Smooth muscle cell (in vitro differentiated cells): ENCODE measurements around the gene GPC1. TPM values are rescaled to one million over a fixed set of nuclear protein-coding genes. Genes with fewer than 3 reads are reported as not detected.

Source experiments
- DNase-seq: peaks from one replicate; lab custom pipeline; 2025; ENCODE audit not compliant: unreplicated experiment; lab: John Stamatoyannopoulos, UW
- H2AFZ ChIP-seq: fragments of 200-600 bp; sonication (generic); 2 replicates; pipeline ENCODE4 v1.6.0; 2016; ENCODE audit warnings: antibody characterized with exemption, low read depth, mild to moderate bottlenecking
- H3F3A ChIP-seq: fragments of 200-600 bp; sonication (generic); 2 replicates; pipeline ENCODE4 v1.6.0; 2017; ENCODE audit warnings: antibody characterized with exemption, low read depth
- H3K27ac ChIP-seq: fragments of 200-600 bp; sonication (generic); 2 replicates; pipeline ENCODE4 v1.5.1; 2016; ENCODE audit warnings: low read depth, mild to moderate bottlenecking
- H3K27me3 ChIP-seq: fragments of 200-600 bp; sonication (generic); 2 replicates; pipeline ENCODE4 v1.6.1; 2016; ENCODE audit warnings: low read depth, mild to moderate bottlenecking
- H3K36me3 ChIP-seq: fragments of 200-600 bp; sonication (generic); 2 replicates; pipeline ENCODE4 v1.5.1; 2016; ENCODE audit warnings: low read depth
- H3K4me1 ChIP-seq: fragments of 200-600 bp; sonication (generic); 2 replicates; pipeline ENCODE4 v1.5.1; 2016; ENCODE audit warnings: low read depth
- H3K4me2 ChIP-seq: fragments of 200-600 bp; sonication (generic); 2 replicates; pipeline ENCODE4 v1.6.0; 2016; ENCODE audit warnings: mild to moderate bottlenecking
- H3K4me3 ChIP-seq: fragments of 200-600 bp; sonication (generic); 2 replicates; pipeline ENCODE4 v1.5.1; 2016; ENCODE audit warnings: mild to moderate bottlenecking
- H3K79me2 ChIP-seq: fragments of 200-600 bp; sonication (generic); 2 replicates; pipeline ENCODE4 v1.6.0; 2016; ENCODE audit warnings: low read depth, mild to moderate bottlenecking
- H3K9ac ChIP-seq: fragments of 200-600 bp; sonication (generic); 2 replicates; pipeline ENCODE4 v1.6.0; 2016; ENCODE audit warnings: low read depth
- H3K9me3 ChIP-seq: fragments of 200-600 bp; sonication (generic); replicated peaks from 2 replicates; pipeline ENCODE4 v1.5.1; 2016; ENCODE audit warnings: low read depth
- H4K20me1 ChIP-seq: fragments of 200-600 bp; sonication (generic); 2 replicates; pipeline ENCODE4 v1.6.0; 2016; ENCODE audit warnings: low read depth
- CTCF ChIP-seq: fragments of 200-600 bp; sonication (generic); IDR thresholded peaks from 2 replicates; pipeline ENCODE4 v1.5.1; 2017; ENCODE audit warnings: borderline replicate concordance, mild to moderate bottlenecking, antibody characterized with exemption; ENCODE audit not compliant: insufficient read depth, poor library complexity, severe bottlenecking
- WGBS: methylation state at CpG from one replicate; pipeline ENCODE4 v1.1.7; 2016; ENCODE audit warnings: low lambda C conversion rate; 5-methylcytosine and 5-hydroxymethylcytosine counted together
- polyA plus RNA-seq: library from polyadenylated mRNA; unstranded; fragments of >200 nt; fragmentation: Nextera tagmentation; extraction: Ambion mirVana; gene quantifications from 2 replicates; pipeline ENCODE4 v1.2.1, GENCODE V29; 2016
- total RNA-seq: library from RNA; depleted of rRNA; stranded (reverse); fragments of >200 nt; gene quantifications from 2 replicates; pipeline ENCODE4 v1.2.3, GENCODE V29; 2014

Gene GPC1
- total and polyA plus RNA-seq, 2 experiments from 2014 or later, result 88.9 to 221 TPM

GRCh38 chr2:240395896-240396622 is 39.4 kb upstream of the GPC1 start:
- no peak overlapping the region for H3K9ac ChIP-seq
- H3F3A ChIP-seq, result no peaks in the 10 kb centered on the region
- H3K79me2 ChIP-seq, result no peaks in the 10 kb centered on the region
- no peak for DNase-seq
- no peak overlapping the region for H3K4me2 ChIP-seq
- H3K36me3 ChIP-seq, result no peaks in the 10 kb centered on the region
- 93% methylated on average over 10 of the region's 10 CpGs for WGBS
- H3K4me3 ChIP-seq, result no peak overlapping the region
- no peaks in the 10 kb centered on the region for H3K9me3 ChIP-seq
- no peak overlapping the region for H3K27ac ChIP-seq
- H3K4me1 ChIP-seq, result no peaks in the 10 kb centered on the region
- no peaks in the 10 kb centered on the region for H3K27me3 ChIP-seq
- no peak overlapping the region for H2AFZ ChIP-seq
- H4K20me1 ChIP-seq, result no peaks in the 10 kb centered on the region
- TF ChIP-seq CTCF, result no peak

GRCh38 chr2:240396623-240397541 is 38.6 kb upstream of the GPC1 start:
- H3K4me2 ChIP-seq, result no peak overlapping the region
- no peak overlapping the region for H3K4me3 ChIP-seq
- H3K4me1 ChIP-seq, result no peaks in the 10 kb centered on the region
- no peaks in the 10 kb centered on the region for H3K9me3 ChIP-seq
- no peak for TF ChIP-seq CTCF
- no peaks in the 10 kb centered on the region for H4K20me1 ChIP-seq
- H2AFZ ChIP-seq, result no peak overlapping the region
- H3F3A ChIP-seq, result no peaks in the 10 kb centered on the region
- no peaks in the 10 kb centered on the region for H3K36me3 ChIP-seq
- no peak overlapping the region for H3K27ac ChIP-seq
- no peak overlapping the region for H3K9ac ChIP-seq
- no peak for DNase-seq
- H3K27me3 ChIP-seq, result no peaks in the 10 kb centered on the region
- WGBS, result 87% methylated on average over 12 of the region's 12 CpGs
- H3K79me2 ChIP-seq, result no peaks in the 10 kb centered on the region

- Histone ChIP-seq H3K79me2 (no peaks in the 10 kb centered on the region), H3F3A (no peaks in the 10 kb centered on the region), H2AFZ (no peak overlapping the region), H3K27ac (no peak overlapping the region), H3K9me3 (no peaks in the 10 kb centered on the region), H3K4me3 (no peak overlapping the region), H4K20me1 (no peaks in the 10 kb centered on the region), H3K9ac (no peak overlapping the region), H3K36me3 (no peaks in the 10 kb centered on the region), H3K4me2 (no peak overlapping the region), H3K4me1 (no peaks in the 10 kb centered on the region), H3K27me3 (no peaks in the 10 kb centered on the region)
- WGBS, result 88% methylated on average over 9 of the region's 9 CpGs
- TF ChIP-seq CTCF, result no peak
- no peak for DNase-seq
Measured at GRCh38 chr2:240397542-240397916, 37.9 kb upstream of the GPC1 start.
